Measurements from ENCODE around the gene DFFB. TPM values are rescaled to one million over a fixed set of nuclear protein-coding genes. Genes with fewer than 3 reads are reported as not detected.
A peak's percentile ranks its signal among the peaks of the same experiment; 100 is the strongest.

DFFB gene
- total RNA-seq, 1 experiment from 2014 or later, result 4.8 TPM

DNA sequence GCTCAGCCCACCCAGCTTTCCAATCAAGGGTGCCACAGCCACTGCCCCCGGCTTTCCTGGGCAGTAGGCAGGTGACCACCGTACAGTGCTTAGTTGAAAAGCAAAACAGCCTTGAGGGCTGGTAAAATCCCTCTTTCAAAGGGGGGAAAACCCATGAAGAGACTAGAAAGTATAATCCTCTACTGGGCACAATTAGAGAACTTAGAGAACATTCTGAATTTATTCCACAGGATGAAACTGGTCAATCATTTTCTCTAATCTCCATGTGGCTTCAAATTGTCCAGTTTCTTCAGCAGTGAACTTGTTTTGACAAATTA, 45.7 kb upstream of the DFFB start:
- BruUV-seq (replicated peaks), result no TSS peak
- Mint-ChIP-seq H3K36me3 (ENCODE audit: insufficient read depth, unreplicated experiment) (peaks cover 21% of the 10 kb centered on the region), H3K9me3 (ENCODE audit: unreplicated experiment) (no peaks in the 10 kb centered on the region), H3K4me3 (ENCODE audit: unreplicated experiment) (no peak overlapping the region), H3K4me1 (ENCODE audit: insufficient read depth, unreplicated experiment) (no peaks in the 10 kb centered on the region), H3K27me3 (ENCODE audit: insufficient read depth, unreplicated experiment) (no peaks in the 10 kb centered on the region), H3K27ac (ENCODE audit: low read depth, unreplicated experiment) (no peak overlapping the region)
- CTCF ChIA-PET, result interaction anchor here (0.6 kb wide), 1 partner anchor 1100 kb away, joined by 3 read pairs; no protein-coding TSS in a partner anchor
- intact Hi-C loops (cut with micrococcal nuclease), result no loop called here
- TF ChIP-seq, protein P1, sequence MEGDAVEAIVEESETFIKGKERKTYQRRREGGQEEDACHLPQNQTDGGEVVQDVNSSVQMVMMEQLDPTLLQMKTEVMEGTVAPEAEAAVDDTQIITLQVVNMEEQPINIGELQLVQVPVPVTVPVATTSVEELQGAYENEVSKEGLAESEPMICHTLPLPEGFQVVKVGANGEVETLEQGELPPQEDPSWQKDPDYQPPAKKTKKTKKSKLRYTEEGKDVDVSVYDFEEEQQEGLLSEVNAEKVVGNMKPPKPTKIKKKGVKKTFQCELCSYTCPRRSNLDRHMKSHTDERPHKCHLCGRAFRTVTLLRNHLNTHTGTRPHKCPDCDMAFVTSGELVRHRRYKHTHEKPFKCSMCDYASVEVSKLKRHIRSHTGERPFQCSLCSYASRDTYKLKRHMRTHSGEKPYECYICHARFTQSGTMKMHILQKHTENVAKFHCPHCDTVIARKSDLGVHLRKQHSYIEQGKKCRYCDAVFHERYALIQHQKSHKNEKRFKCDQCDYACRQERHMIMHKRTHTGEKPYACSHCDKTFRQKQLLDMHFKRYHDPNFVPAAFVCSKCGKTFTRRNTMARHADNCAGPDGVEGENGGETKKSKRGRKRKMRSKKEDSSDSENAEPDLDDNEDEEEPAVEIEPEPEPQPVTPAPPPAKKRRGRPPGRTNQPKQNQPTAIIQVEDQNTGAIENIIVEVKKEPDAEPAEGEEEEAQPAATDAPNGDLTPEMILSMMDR (IDR thresholded peaks at IDR 0.05; ENCODE audit: unreplicated experiment), result no peak
- POLR2A ChIA-PET, result no interaction called here
- DNase-seq (ENCODE audit: unreplicated experiment), result no peak

DNA sequence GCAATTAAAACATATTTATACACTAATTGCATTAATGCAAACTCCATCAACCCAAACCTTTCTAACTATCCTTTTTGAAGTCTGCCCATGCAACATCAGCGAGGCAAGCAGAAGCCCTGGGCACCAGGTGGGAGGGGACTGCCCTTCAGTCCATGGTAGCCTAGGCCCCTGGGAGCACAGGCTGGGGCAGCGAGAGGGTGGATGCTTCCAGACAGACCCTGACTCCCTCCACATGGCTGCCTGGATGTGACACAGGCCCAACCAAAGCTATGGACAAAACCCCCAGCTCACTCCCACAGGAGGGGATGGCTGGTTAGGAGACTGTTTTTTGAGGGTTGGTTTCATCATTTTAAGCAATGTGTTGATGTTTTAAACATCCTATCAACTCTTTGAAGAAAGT, 43.2 kb upstream of the DFFB start:
- Mint-ChIP-seq H3K4me3 (ENCODE audit: unreplicated experiment) (no peak overlapping the region), H3K27me3 (ENCODE audit: insufficient read depth, unreplicated experiment) (no peaks in the 10 kb centered on the region), H3K36me3 (ENCODE audit: insufficient read depth, unreplicated experiment) (peaks cover 21% of the 10 kb centered on the region), H3K4me1 (ENCODE audit: insufficient read depth, unreplicated experiment) (no peaks in the 10 kb centered on the region), H3K9me3 (ENCODE audit: unreplicated experiment) (no peaks in the 10 kb centered on the region), H3K27ac (ENCODE audit: low read depth, unreplicated experiment) (no peak overlapping the region)
- BruUV-seq (replicated peaks), result no TSS peak
- ChIA-PET POLR2A (no interaction called here), CTCF (no interaction called here)
- DNase-seq (ENCODE audit: unreplicated experiment), result no peak
- TF ChIP-seq, protein P1 (IDR thresholded peaks at IDR 0.05; ENCODE audit: unreplicated experiment), result no peak
- intact Hi-C loops (cut with micrococcal nuclease), result no loop called here

DNA sequence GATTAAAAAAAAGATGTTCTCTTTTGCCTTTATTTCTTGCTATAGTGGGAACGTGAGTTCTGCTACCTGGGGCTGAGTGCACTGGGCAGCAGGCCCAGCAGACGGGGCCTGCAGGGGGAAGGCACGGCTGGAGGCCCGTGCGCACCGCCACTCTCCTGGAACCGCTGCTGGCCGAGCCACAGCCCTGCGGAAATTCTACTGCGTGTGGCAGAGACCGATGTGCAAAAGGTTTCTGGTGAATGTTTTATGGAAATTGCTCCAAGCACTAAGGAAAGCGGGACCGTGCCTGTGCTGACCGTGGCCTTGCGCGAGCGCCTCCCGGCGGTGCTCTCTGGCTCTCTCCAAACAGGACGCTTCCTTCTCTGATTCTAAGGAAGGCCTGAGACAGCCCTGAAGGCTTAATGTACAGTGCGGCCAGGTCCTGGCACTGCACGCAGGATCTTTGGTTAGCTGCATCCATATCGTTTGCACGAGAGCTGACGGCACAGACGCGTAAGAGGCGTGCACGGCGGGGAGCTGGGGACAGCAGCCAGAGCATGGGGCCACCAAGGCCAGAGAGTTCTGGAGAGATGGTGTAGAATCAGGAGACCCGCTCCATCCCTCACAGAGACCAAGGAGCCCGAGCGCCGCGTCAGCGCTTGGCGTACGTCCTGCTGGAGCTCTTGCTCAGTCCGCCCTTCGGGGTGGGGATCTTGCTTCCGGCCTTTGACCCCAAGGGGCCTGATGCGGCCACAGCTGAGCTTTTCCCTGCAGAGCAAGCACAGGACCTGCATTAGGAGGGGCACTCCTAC, 42.3 kb upstream of the DFFB start:
- DNase-seq (ENCODE audit: unreplicated experiment), result no peak
- no peaks in the 10 kb centered on the region for H3K9me3 Mint-ChIP-seq (ENCODE audit: unreplicated experiment)
- TF ChIP-seq, protein P1 (IDR thresholded peaks at IDR 0.05; ENCODE audit: unreplicated experiment), result no peak
- no peaks in the 10 kb centered on the region for H3K4me1 Mint-ChIP-seq (ENCODE audit: insufficient read depth, unreplicated experiment)
- no peaks in the 10 kb centered on the region for H3K27me3 Mint-ChIP-seq (ENCODE audit: insufficient read depth, unreplicated experiment)
- POLR2A ChIA-PET, result no interaction called here
- peaks cover 22% of the 10 kb centered on the region for H3K36me3 Mint-ChIP-seq (ENCODE audit: insufficient read depth, unreplicated experiment)
- intact Hi-C loops (cut with micrococcal nuclease), result no loop called here
- H3K4me3 Mint-ChIP-seq (ENCODE audit: unreplicated experiment), result no peak overlapping the region
- H3K27ac Mint-ChIP-seq (ENCODE audit: low read depth, unreplicated experiment), result no peak overlapping the region
- TSS peak; percentile 30 for BruUV-seq (replicated peaks)
- CTCF ChIA-PET, result interaction anchor here (0.7 kb wide), 1 partner anchor 31 kb away, joined by 3 read pairs; no protein-coding TSS in a partner anchor

- H3K27ac Mint-ChIP-seq (ENCODE audit: low read depth, unreplicated experiment), result no peak overlapping the region
- H3K4me3 Mint-ChIP-seq (ENCODE audit: unreplicated experiment), result no peak overlapping the region
- intact Hi-C loops (cut with micrococcal nuclease), result no loop called here
- H3K4me1 Mint-ChIP-seq (ENCODE audit: insufficient read depth, unreplicated experiment), result no peaks in the 10 kb centered on the region
- TF ChIP-seq, protein P1 (IDR thresholded peaks at IDR 0.05; ENCODE audit: unreplicated experiment), result no peak
- BruUV-seq (replicated peaks), result no TSS peak
- H3K36me3 Mint-ChIP-seq (ENCODE audit: insufficient read depth, unreplicated experiment), result peaks cover 33% of the 10 kb centered on the region
- no peaks in the 10 kb centered on the region for H3K27me3 Mint-ChIP-seq (ENCODE audit: insufficient read depth, unreplicated experiment)
- POLR2A ChIA-PET, result no interaction called here
- H3K9me3 Mint-ChIP-seq (ENCODE audit: unreplicated experiment), result no peaks in the 10 kb centered on the region
- DNase-seq (ENCODE audit: unreplicated experiment), result no peak
- CTCF ChIA-PET, result no interaction called here
Observed at GRCh38 chr1:3816331-3817137, 40.7 kb upstream of the DFFB start.

All from MCF 10A (cell line).